K562 (cell line): ENCODE data around the gene CLDN14. TPM values are rescaled to one million over a fixed set of nuclear protein-coding genes. Genes with fewer than 3 reads are reported as not detected.
A peak's percentile ranks its signal among the peaks of the same experiment; 100 is the strongest.

ENCODE experiments used
- CBFA2T2 ChIP-seq: fragments of 450-650 bp; conservative IDR thresholded peaks from 2 replicates; pipeline ENCODE4 v1.6.1; 2017; ENCODE audit warnings: mild to moderate bottlenecking
- CBX5 ChIP-seq: IDR thresholded peaks from 2 replicates; pipeline ENCODE4 v1.6.1; 2014; ENCODE audit warnings: low read depth, borderline replicate concordance
- CGGBP1 ChIP-seq: fragments of 250-450 bp; sonication (Bioruptor Pico); IDR thresholded peaks from 2 replicates; pipeline ENCODE4 v1.9.0; 2021; ENCODE audit warnings: mild to moderate bottlenecking
- HDAC1 ChIP-seq, 2 experiments: fragments of 450-650 bp; IDR thresholded peaks; 2 replicates each; pipeline ENCODE4 v1.6.1; 2016 to 2017; ENCODE audit warnings: inconsistent platforms in 1 of 2, mild to moderate bottlenecking in 1 of 2, moderate library complexity in 1 of 2
- HMG20A ChIP-seq: fragments of 450-650 bp; formaldehyde crosslinking; conservative IDR thresholded peaks from 2 replicates; pipeline ENCODE4 v1.4.0; 2020; ENCODE audit warnings: mild to moderate bottlenecking, mixed read lengths
- HMG20B ChIP-seq: fragments of 250-450 bp; sonication (Bioruptor Pico); IDR thresholded peaks from 2 replicates; pipeline ENCODE4 v1.5.0; 2021; ENCODE audit warnings: mild to moderate bottlenecking
- KLF6 ChIP-seq: fragments of 250-450 bp; sonication (Bioruptor Pico); IDR thresholded peaks from 2 replicates; pipeline ENCODE4 v1.4.0; 2020; ENCODE audit warnings: mild to moderate bottlenecking, moderate library complexity, borderline replicate concordance
- MXI1 ChIP-seq: IDR thresholded peaks from 2 replicates; pipeline ENCODE4 v1.6.1; 2011; ENCODE audit warnings: low read depth, mild to moderate bottlenecking, improper control_type of control experiment, low read length
- MYC ChIP-seq, 2 experiments: fragments of 250-450 bp in 1 of 2; sonication (Bioruptor Pico) in 1 of 2; IDR thresholded peaks; 2 replicates each; pipeline versions ENCODE4 v1.5.1 to v1.6.1; 2012 to 2021; ENCODE audit warnings: low read depth in 2 of 2, borderline replicate concordance in 1 of 2, improper control_type of control experiment in 1 of 2, low read length in 1 of 2, mild to moderate bottlenecking in 1 of 2, moderate library complexity in 1 of 2
- NFE2 ChIP-seq: IDR thresholded peaks from 2 replicates; pipeline ENCODE4 v1.6.1; 2014; ENCODE audit warnings: antibody characterized with exemption, low read depth
- PKNOX1 ChIP-seq: fragments of 450-650 bp; IDR thresholded peaks from 2 replicates; pipeline ENCODE4 v1.6.1; 2016
- POLR2G ChIP-seq: fragments of 200-400 bp; formaldehyde crosslinking; IDR thresholded peaks from 2 replicates; pipeline ENCODE4 v1.6.1; 2017; ENCODE audit warnings: low read depth, mild to moderate bottlenecking, antibody characterized with exemption, low read length, moderate library complexity
- SREBF1 ChIP-seq: fragments of 150-350 bp; IDR thresholded peaks from 2 replicates; pipeline ENCODE4 v1.6.1; 2014; ENCODE audit warnings: antibody characterized with exemption, low read depth, low read length, borderline replicate concordance
- STAT5A ChIP-seq: IDR thresholded peaks from 2 replicates; pipeline ENCODE4 v1.6.1; 2012; ENCODE audit warnings: low read length, inconsistent platforms, borderline replicate concordance
- TAF1 ChIP-seq: IDR thresholded peaks from 2 replicates; pipeline ENCODE4 v1.6.1; 2011; ENCODE audit warnings: mild to moderate bottlenecking, low read length, moderate library complexity; ENCODE audit not compliant: insufficient read depth, control insufficient read depth, severe bottlenecking; ENCODE audit errors: extremely low read depth
- TAF9B ChIP-seq: fragments of 450-650 bp; IDR thresholded peaks from 2 replicates; pipeline ENCODE4 v1.6.1; 2018; ENCODE audit warnings: mild to moderate bottlenecking; ENCODE audit not compliant: partially characterized antibody
- TCF3 ChIP-seq: sonication (generic); formaldehyde crosslinking; IDR thresholded peaks from 2 replicates; pipeline ENCODE4 v1.4.0; 2020; ENCODE audit warnings: mild to moderate bottlenecking, missing genetic modification reagents
- USF2 ChIP-seq: sonication (generic); formaldehyde crosslinking; IDR thresholded peaks from 2 replicates; pipeline ENCODE4 v1.5.0; 2020; ENCODE audit warnings: missing genetic modification reagents
- ZNF41 ChIP-seq: fragments of 250-450 bp; sonication (Bioruptor Pico); conservative IDR thresholded peaks from 2 replicates; pipeline ENCODE4 v1.4.0; 2020; ENCODE audit warnings: mild to moderate bottlenecking
- ZNF589 ChIP-seq: fragments of 200-800 bp; sonication (Bioruptor generic); IDR thresholded peaks from 2 replicates; pipeline ENCODE4 v1.6.1; 2016; ENCODE audit warnings: low read depth, missing genetic modification characterization, missing compliant biosample characterization
- polyA plus RNA-seq, 8 experiments: library from polyadenylated mRNA; depleted of rRNA in 4 of 8; stranded (reverse) in 5 of 8; unstranded in 3 of 8; fragments of >200 nt; fragmentation: Nextera tagmentation in 2 of 8; fragmentation: Illumina TruSeq in 1 of 8; extraction: Ambion mirVana in 2 of 8; extraction: Trizol in 1 of 8; gene quantifications; 2 replicates each; pipeline versions ENCODE4 v1.2.1 to v1.2.3, GENCODE V29; 2011 to 2014; ENCODE audit warnings: inconsistent platforms in 1 of 8, missing spikeins in 1 of 8
- total RNA-seq, 7 experiments: library from RNA; depleted of rRNA in 6 of 7; stranded (reverse); fragments of >200 nt in 6 of 7; fragmentation: Illumina TruSeq in 2 of 7; extraction: Trizol in 2 of 7; gene quantifications; 2 replicates each; pipeline versions ENCODE4 v1.2.1 to v1.2.3, GENCODE V29; 2011 to 2021; ENCODE audit warnings: low replicate concordance in 1 of 7
- TF ChIP-seq, protein P1 (sequence below): fragments of 450-650 bp; formaldehyde crosslinking; IDR thresholded peaks from 2 replicates; pipeline ENCODE4 v1.4.0; 2020; ENCODE audit warnings: mild to moderate bottlenecking, moderate library complexity
- TF ChIP-seq, protein P2 (sequence below), 3 experiments: fragments of 200-800 bp in 1 of 3; sonication (Bioruptor generic) in 1 of 3; sonication (generic) in 1 of 3; formaldehyde crosslinking in 1 of 3; IDR thresholded peaks; 2 replicates each; pipeline versions ENCODE4 v1.6.1 to v1.8.0; 2016 to 2022; ENCODE audit warnings: mild to moderate bottlenecking in 2 of 3, missing compliant biosample characterization in 2 of 3, missing genetic modification characterization in 2 of 3, missing genetic modification reagents in 1 of 3

CLDN14 gene
- total and polyA plus RNA-seq, 9 of the 15 experiments (the other 6 are each of a cell fraction or from before 2014, with no cell fraction given) = not detected

DNA sequence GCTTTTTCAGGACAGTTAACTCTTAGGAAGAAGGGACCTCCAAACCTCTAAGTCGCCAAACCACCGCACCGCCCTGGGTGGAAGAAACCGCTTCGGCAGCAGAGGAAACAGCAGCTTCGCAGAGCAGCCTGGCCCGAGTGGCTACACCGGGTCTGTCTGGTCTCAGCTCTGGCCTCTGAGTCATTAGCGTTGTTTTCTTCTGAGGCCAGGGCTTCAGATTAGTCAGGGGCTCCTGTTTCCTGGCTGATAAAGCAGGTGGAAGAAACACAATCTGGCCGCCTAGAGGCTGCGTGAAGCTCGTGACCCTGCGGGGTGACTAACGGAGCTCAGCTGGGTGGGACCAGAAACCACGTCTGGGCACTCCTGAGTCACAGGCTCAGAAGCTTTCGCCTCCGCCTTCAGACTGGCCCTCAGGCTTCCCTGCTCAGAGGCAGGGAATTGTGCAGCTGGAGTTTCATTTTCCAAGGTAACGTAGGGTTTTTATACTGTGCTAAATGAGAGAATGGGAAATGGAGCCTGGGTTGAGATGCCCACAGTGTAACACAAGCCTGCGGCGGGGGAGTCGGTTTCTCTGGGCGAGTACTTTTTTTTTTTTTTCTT is 49.9 kb downstream of the CLDN14 start (continued):
- TF ChIP-seq USF2 (0 out of 2 replicates have a peak, but pooled peaks have one; percentile 34), HMG20A (CRISPR knock-in tag) (no peak), SREBF1 (no peak), CBFA2T2 (peak; percentile 98), CGGBP1 (CRISPR knock-in tag) (no peak), MXI1 (0 out of 2 replicates have a peak, but pooled peaks have one; percentile 35), STAT5A (peak; percentile 94), TCF3 (peak; percentile 99), ZNF41 (CRISPR knock-in tag) (peak; percentile 74; the same call in 1 of the 2 replicates), KLF6 (CRISPR knock-in tag) (no peak), PKNOX1 (no peak), TAF1 (peak; percentile 66), ZNF589 (CRISPR knock-in tag) (peak; percentile 95), MYC (IDR thresholded peaks at IDR 0.05; ENCODE audit: low read depth, low read length) (peak; percentile 89), MYC (CRISPR knock-in tag; IDR thresholded peaks at IDR 0.05; ENCODE audit: borderline replicate concordance, low read depth) (peak; percentile 18; the same call in 1 of the 2 replicates), HMG20B (CRISPR knock-in tag) (peak; percentile 91), NFE2 (peak; percentile 74), CBX5 (0 out of 2 replicates have a peak, but pooled peaks have one; percentile 23), POLR2G (peak; percentile 75), TAF9B (no peak), HDAC1 (IDR thresholded peaks at IDR 0.05) (peak; percentile 87 to 100)
- TF ChIP-seq, protein P1, sequence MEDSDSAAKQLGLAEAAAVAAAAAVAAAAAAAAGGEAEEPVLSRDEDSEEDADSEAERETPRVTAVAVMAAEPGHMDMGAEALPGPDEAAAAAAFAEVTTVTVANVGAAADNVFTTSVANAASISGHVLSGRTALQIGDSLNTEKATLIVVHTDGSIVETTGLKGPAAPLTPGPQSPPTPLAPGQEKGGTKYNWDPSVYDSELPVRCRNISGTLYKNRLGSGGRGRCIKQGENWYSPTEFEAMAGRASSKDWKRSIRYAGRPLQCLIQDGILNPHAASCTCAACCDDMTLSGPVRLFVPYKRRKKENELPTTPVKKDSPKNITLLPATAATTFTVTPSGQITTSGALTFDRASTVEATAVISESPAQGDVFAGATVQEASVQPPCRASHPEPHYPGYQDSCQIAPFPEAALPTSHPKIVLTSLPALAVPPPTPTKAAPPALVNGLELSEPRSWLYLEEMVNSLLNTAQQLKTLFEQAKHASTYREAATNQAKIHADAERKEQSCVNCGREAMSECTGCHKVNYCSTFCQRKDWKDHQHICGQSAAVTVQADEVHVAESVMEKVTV (CRISPR knock-in tag) = peak; percentile 41; the same call in 1 of the 2 replicates
- TF ChIP-seq, protein P2, sequence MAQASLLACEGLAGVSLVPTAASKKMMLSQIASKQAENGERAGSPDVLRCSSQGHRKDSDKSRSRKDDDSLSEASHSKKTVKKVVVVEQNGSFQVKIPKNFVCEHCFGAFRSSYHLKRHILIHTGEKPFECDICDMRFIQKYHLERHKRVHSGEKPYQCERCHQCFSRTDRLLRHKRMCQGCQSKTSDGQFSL (CRISPR knock-in tag; IDR thresholded peaks at IDR 0.05) = no peak
- TF ChIP-seq, protein P2 (tag; IDR thresholded peaks at IDR 0.05) = no peak
